ENCODE measurements around the gene DEPP1. TPM values are rescaled to one million over a fixed set of nuclear protein-coding genes. Genes with fewer than 3 reads are reported as not detected.

The DEPP1 gene
- total RNA-seq, 2 donors from 2014 or later, result 13.4 to 17.1 TPM

DNA sequence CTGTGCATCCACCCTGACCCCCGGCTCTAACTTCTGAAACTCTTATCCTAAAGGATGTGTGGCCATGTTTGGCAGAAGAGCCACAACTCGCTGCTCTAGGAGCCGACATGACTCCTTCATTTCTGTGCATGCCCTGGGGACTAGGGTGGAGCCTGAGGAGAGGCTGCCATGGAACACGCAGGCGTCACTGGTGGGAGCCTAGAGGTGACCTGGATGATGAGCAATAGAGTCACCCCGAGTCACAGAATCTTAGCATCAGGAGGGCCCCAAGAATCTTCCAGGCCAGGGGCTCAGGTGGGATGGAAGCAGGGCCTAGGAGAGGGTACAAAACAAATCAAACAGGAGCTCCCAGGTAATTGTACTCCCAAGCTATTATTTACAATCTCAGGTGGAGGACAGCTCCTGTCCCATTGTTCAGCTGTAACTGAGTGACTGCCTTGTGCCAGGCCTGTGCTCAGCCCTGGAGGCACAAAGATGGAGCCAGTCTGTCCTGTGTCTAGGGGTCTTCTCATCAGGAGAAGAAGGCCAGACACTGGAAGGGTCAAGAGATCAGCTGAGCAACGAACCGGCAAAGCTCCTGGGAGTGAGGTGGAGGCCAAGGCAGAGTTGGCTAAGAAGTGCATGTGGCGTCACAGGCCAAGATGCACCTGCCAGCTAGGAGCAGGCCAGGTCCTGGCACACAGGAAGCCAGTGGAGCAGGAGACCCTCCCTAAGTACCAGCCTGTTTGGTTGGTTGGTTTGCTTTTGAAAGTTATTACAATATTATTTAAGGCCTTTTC lies 16.3 kb upstream of the DEPP1 start:
- no peak for ATAC-seq
- DNase-seq, result peak in 1 of 2 donors; percentile 3
- intact Hi-C loops (cut with DNase I, micrococcal nuclease), result no loop called here

DNA sequence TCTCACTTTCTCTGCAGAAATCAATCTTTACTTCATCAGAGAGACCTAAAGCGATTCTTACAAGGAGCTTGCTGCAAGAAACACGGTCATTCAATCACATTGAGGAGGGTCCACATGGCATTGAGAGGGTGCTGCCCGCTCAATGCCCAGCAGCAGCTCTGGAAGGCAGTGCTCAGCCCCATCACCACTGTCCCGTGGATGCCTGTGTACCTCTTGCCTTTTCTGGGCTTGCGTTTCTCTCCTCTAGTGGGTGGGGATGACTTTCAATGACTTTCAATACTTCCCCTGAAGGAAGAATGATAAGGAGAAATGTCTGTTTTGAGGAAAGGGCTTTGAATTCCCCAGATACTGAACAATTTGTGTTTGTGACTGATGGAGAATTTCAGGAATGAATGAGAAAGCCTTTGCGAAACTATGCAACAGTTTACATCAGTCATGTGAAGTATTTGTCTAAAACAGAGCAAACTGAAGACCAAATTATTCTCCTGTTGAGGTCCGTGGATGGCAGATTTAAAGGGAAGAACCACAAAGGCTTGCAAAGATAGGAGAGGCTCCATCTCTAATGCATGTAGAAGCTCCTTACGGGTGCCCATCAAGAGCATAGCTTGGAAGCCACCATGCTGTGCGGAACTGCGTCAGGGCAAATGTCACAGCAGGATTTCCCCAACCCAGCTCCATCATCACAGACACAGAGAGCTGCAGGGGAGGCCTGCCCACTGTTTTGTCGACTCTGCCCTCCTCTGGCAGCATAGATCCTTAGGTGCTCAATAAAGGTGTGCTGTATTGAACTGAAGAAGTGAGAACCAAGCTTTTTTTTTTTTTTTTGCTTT lies 15.5 kb upstream of the DEPP1 start:
- peak in 1 of 2 donors; percentile 2 for DNase-seq
- intact Hi-C loops (cut with DNase I, micrococcal nuclease), result no loop called here
- ATAC-seq, result no peak

DNA sequence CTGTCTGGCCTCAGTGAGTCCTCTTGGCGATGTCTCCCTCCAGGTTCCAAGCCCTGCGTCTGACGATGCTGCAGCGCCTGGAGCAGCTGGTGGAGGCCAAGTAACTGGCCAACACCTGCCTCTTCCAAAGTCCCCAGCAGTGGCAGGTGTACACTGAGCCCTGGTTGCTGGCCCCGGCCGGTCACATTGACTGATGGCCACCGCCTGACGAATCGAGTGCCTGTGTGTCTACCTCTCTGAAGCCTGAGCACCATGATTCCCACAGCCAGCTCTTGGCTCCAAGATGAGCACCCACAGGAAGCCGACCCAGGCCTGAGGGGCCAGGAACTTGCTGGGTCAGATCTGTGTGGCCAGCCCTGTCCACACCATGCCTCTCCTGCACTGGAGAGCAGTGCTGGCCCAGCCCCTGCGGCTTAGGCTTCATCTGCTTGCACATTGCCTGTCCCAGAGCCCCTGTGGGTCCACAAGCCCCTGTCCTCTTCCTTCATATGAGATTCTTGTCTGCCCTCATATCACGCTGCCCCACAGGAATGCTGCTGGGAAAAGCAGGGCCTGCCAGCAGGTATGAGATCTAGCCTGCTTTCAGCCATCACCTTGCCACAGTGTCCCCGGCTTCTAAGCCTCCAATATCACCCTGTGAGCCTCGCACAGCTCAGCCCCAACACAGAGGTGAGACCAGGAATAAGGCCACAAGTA lies 14.8 kb upstream of the DEPP1 start:
- intact Hi-C loops (cut with DNase I, micrococcal nuclease), result no loop called here
- DNase-seq (peak in 1 of 2 donors; percentile 3), ATAC-seq (no peak)

DNA sequence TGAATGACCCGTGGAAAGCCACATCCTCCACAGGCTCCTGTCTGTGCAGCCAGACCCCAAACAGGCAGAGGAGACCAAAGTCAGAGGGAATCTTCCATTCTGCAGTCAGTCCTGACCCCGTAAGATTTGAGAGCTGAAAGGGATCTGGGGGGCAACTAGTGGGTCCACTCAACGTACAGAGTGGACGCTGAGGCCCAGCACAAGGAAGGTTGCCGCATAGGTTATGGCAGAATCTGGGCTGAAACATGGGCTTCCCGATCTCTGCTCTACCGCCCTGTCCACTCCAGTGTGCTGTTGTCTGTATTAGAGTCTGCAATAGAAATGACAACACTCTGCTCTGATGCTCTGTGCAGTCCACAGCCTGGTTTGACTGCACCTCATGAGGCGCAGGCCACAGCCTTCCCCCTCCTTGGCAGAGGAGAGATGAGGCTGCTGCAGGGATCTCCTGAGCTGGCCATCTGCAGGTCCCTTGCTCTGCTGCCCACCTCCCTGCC lies 14.2 kb upstream of the DEPP1 start:
- no peak for DNase-seq
- intact Hi-C loops (cut with DNase I, micrococcal nuclease), result no loop called here
- no peak for ATAC-seq

DNA sequence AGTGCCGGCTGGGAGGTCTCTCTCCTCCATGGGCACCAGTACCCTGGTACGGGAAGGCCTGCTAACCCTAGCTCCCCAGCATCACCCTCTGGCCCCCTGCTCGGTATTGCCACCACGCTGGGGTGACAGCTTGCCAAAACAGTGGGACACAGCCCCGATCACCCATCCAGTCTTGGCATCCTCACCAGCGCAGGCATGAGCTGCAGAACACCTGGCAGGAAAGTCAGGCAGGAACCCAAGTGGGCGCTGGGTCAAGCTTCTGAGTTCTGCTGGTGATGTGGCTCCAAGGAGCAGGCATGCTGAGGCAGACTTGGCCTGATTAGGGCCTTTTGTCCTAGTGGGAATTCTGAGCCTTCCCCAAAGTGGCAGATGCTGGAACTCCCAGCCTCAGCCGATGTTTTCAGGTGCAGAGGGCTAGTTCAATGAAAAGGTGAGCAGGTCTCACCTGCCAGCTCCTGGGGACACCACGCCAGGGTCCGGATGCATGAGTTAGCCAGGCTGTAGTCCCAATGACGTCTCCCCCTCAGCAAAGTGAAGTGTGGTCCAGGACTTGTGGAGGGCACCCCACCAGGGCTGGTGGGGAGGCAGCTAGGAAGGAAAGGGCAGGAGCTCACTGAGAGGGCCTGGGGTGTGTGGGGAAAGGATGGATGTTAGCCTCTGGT lies 13.6 kb upstream of the DEPP1 start:
- intact Hi-C loops (cut with DNase I, micrococcal nuclease), result no loop called here
- DNase-seq (peak; percentile 3 to 18), ATAC-seq (no peak)

DNA sequence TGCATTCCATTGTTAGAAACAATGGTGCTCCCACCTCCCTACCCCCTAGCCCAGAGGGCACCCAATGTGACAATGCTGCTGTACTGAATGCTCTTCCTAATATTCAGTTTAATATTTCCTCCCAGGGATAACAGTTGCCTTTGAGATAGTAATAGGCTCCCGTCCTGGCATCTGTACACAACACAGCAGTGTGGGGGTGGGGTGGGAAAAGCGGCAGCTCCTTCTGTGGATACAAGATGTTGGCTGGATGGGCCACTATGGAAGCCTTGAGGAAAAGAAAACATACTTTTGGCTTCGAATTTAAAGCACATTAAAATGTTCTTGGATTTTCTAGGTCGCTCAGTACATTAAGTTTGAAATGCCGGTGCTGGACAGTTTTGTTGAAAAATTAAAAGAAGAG lies 13.0 kb upstream of the DEPP1 start:
- no peak for ATAC-seq

DNA sequence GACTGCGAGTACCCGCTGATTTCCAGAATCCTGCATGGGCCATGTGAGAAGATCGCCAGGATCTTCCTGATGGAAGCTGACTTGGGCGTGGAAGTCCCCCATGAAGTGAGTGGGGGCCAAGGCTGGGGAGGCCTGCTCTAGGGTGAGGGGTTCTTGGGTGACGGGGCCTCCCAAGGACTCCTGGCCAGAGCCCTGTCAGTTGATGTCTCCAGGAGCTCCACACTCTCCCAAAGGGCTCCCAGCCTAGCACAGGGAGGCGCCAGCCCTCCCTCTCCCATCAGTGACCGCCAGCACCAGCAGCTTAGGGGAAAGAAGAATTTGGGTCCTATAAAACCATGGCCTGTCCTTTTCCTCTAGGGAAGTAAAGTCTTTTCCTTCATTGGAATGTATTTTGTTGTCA lies 12.4 kb upstream of the DEPP1 start:
- intact Hi-C loops (cut with DNase I, micrococcal nuclease), result no loop called here
- ATAC-seq (no peak), DNase-seq (peak in 1 of 2 donors; percentile 1)

More for the DNA sequence above, 13.0 kb upstream of the DEPP1 start:
- intact Hi-C loops (cut with DNase I, micrococcal nuclease), result no loop called here
- DNase-seq, result peak in 1 of 2 donors; percentile 2

DNA sequence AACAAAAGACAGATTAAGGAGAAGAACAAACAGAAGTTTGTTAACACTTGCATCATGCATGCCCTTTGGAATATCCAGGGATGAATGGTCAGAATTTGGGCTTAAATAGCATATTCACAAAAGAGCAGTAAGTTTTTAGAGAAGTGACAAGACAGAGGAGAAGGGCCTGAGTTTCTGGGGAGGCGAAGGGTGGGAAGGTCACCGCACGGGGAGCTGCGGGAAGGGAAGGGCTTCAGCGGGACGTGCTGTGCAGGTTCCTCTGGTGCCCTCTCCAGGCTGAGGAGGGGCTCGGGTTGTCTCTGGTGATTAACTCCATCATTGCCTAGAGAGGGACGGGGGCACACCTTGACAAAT lies 11.7 kb upstream of the DEPP1 start:
- ATAC-seq (no peak), DNase-seq (peak in 1 of 2 donors; percentile 3)
- intact Hi-C loops (cut with DNase I, micrococcal nuclease), result no loop called here

DNA sequence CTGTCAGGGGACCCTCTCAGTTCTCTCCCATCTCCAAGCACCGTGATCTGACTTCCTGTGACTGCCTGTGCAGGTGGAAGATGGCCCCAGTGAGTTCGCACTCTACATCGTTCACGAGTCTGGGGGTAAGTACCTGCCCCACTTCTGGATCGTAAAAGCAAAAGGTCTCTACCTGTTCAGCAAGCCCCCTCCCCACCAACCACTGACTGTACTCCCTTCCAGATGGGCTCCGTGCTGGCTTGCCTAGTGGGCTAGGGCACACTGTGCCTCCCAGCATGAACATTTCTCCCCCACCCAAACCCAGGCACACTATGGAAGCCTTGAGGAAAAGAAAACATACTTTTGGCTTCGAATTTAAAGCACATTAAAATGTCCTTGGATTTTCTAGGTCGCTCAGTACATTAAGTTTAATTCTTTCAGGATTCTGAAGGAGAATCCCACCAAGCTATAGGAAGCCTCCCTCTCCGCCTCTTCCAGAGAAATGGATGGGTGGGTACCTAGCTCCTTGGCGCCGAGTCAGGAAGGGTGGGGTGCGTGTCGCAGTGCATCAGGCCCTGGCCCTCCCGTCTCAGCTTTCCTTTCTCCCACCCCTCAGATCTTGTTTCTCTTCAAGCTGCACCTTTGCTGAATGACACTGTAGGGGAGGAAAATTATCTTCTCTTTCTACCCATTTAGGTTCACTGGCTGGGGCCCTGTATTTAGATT lies 11.1 kb upstream of the DEPP1 start:
- ATAC-seq (no peak), DNase-seq (peak in 1 of 2 donors; percentile 1)
- intact Hi-C loops (cut with DNase I, micrococcal nuclease), result no loop called here

DNA sequence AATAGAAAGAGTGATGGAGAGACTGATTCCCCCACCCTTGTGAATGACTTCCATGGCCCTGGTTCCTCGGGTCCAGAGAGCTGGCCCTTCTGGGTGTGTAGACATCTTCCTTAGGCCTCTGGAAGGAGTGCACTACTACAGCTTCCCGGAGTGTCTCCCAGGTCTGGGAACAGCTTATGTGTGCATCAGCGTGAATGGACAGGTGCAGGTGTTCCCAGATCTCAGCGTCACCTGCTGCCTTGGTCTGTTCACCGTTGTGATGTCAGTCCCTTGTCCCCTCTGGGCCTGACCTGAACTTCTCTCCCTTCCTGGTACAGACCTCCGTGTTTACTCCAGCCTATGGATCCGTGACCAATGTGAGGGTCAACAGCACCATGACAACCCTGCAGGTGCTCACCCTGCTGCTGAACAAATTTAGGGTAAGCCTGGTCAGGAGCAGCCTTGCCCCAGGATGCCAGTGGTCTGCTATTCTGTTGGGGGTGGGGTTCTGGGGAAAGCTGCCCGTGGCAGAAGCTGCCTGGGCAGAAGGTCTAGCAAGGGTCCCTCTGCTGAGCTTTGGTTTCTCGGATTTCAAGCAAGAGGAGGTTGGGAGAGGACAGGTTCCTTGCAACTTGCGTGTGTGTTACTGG lies 10.5 kb upstream of the DEPP1 start:
- no peak for ATAC-seq
- DNase-seq, result peak in 1 of 2 donors; percentile 0
- intact Hi-C loops (cut with DNase I, micrococcal nuclease), result no loop called here

DNA sequence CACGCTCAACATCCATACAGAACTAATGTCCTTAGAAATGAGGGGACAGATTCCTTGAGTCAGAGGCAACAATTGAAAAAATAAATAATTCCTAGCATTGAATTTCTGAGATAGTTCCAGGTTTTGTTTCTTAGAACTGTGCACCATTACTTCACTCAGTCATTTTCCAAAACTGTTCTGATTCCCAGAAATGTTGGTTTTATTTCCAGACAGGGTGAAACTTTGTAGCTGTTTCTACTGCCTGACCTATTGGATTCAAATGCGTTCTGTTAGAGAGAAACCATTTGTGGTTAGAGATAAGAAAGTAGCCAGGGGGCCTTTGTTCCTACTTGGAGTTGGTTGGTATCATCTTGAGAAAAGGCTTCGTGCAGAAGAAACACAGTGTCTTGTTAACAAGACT lies 8.1 kb upstream of the DEPP1 start:
- intact Hi-C loops (cut with DNase I, micrococcal nuclease), result no loop called here
- ATAC-seq, result no peak
- no peak for DNase-seq

DNA sequence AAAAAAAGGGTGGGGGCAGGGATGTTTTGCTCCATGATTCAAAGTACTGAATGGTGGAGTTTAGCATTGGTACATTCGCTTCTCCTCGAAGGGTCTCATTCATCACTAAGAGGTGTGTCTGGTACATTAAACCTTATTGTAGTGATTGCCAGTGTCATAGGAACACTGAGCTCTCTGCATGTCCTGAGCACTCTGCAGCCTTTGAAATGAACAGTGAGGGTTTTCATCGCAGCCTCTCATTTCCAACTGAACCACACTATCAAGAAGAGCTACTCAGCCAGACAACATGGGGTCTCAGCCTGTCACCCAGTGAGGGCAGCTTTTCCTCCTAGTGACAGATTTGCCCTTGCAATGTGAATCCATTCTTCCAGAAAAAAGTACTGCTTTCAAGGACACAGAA lies 7.6 kb upstream of the DEPP1 start:
- DNase-seq, result no peak
- intact Hi-C loops (cut with DNase I, micrococcal nuclease), result no loop called here
- ATAC-seq, result no peak

DNA sequence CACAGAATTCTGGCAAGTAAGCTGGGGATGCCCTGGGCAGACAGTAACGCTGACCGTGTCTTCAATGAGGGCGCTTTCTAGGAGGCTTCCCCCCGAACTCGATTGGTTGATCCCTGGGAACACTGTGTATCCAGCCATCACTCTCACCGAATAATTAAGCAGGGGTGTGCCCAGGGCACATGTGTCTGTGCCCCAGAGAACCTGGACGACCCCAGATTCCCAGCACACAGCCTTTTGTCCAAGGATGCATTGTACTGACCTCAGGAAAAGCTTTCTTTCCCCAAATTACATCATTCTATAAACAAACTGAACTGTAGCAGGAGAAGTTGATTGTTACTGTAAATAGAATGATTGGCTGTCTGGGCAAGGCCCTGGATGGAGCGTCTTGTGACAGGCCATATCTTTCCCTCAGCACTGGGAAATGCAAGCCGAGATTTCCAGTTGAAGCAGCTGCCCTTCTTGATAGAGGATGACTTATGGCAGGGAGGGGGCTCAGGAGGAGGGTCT lies 6.6 kb upstream of the DEPP1 start:
- no peak for ATAC-seq
- intact Hi-C loops (cut with DNase I, micrococcal nuclease), result no loop called here
- peak in 1 of 2 donors; percentile 18 for DNase-seq

DNA sequence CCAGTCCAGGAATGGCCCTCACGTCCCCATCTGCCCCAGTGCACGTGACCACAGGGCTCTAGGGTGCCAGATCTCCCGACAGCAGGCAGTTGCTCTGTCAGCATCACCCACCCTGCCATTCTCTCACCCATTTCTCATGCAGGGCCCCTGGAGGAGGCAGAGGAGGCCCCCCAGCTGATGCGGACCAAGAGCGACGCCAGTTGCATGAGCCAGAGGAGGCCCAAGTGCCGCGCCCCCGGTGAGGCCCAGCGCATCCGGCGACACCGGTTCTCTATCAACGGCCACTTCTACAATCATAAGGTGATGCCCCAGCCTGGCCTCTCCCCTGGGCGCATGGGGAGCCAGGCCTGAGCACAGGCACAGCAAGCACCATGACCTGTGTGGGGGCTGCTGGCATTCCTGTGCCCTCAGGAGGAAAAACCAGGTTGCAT lies 6.1 kb upstream of the DEPP1 start:
- intact Hi-C loops (cut with DNase I, micrococcal nuclease), result no loop called here
- DNase-seq, result peak in 1 of 2 donors; percentile 19
- no peak for ATAC-seq

DNA sequence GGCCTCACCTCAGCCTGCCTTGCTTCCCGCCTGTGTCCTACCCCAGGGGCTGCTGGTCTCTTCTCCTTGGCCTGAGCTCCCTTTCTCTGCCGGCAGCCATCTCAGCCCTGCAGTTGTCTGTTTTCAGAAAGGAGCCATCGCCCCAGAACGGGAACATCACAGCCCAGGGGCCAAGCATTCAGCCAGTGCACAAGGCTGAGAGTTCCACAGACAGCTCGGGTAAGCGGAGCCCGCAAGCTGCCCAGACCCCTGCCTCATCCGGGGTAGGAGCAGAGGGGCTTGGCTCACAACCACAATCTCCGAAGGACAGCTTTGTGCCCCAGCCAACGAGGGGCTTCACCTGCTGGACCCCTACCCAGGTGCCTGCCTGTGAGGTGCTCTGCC lies 5.3 kb upstream of the DEPP1 start:
- intact Hi-C loops (cut with DNase I, micrococcal nuclease), result no loop called here
- peak; percentile 3 to 11 for DNase-seq
- no peak for ATAC-seq

DNA sequence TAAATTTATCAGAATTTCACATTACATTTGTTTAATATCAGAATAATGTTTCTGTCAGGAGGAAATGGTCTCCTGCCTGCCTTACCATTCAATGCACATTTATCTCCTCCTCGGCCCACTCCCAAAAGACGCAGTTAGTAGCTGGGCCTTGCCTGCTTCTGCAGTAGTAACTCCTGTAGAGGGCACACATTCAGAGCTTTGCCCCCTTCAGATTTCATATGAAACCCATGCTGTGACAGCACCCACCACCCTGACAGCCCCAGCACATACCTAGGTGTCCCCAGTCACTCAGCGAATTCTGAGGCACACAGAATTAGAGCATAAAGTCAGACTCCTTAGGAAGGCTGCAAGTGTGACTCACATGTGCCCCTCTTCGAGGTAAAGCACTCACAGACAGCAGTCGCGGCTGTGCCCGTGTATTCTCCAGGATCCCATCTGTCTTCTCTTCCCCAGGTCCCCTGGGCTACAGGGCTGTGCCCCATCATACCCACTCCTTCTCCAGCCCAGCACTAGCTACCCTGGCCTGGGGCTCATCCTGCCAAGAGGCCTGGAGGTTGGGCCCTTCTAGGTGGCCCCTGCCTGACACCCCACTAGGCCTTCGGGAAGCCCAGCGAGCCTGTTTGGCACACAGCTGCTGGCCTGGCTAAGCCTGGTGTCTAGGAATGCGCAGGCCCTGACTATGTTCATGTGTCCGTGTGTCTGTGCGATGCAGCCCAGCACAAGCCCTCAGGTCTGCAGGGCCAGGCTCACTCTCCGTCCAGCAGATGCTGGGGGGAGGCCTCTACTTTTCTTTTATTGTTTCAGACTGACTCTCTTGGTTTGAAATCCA lies 4.7 kb upstream of the DEPP1 start:
- DNase-seq (peak; percentile 2 to 24), ATAC-seq (no peak)
- intact Hi-C loops (cut with DNase I, micrococcal nuclease), result no loop called here

DNA sequence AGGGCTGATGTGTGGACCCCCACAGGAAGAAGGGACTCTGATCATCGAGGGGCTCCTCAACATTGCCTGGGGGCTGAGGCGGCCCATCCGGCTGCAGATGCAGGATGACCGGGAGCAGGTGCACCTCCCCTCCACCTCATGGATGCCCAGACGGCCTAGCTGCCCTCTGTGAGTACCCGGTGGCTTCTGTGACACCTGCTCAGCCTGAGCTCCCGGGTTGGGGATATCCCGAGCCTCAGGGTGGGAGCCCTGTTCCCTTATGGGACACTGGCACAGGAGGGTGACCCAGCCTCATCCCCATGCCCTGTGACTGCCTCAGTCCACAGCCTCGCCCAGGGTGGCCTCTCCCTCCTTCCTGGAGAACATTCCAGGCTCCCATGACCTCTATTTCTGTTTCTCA lies 3.9 kb upstream of the DEPP1 start:
- intact Hi-C loops (cut with DNase I, micrococcal nuclease), result no loop called here
- ATAC-seq (no peak), DNase-seq (peak in 1 of 2 donors; percentile 29)

All from left colon (tissue), 2 donors.